GM20431 (cell line): ENCODE data around the gene METTL17.
"Not testable (repeated sequence)": the region's sequence is repeated elsewhere in the genome, so short reads cannot be mapped to it uniquely, and the experiment has no call there.

Experiments used
- in situ Hi-C: fragments of 300-500 bp; cut with MseI, MboI; formaldehyde crosslinking; loops from one replicate; pipeline ENCODE4 v1.15.0; 2020; ENCODE audit warnings: low sequenced_read_pairs; ENCODE audit not compliant: unreplicated experiment

Gene METTL17, protein sequence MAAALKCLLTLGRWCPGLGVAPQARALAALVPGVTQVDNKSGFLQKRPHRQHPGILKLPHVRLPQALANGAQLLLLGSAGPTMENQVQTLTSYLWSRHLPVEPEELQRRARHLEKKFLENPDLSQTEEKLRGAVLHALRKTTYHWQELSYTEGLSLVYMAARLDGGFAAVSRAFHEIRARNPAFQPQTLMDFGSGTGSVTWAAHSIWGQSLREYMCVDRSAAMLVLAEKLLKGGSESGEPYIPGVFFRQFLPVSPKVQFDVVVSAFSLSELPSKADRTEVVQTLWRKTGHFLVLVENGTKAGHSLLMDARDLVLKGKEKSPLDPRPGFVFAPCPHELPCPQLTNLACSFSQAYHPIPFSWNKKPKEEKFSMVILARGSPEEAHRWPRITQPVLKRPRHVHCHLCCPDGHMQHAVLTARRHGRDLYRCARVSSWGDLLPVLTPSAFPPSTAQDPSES

DNA sequence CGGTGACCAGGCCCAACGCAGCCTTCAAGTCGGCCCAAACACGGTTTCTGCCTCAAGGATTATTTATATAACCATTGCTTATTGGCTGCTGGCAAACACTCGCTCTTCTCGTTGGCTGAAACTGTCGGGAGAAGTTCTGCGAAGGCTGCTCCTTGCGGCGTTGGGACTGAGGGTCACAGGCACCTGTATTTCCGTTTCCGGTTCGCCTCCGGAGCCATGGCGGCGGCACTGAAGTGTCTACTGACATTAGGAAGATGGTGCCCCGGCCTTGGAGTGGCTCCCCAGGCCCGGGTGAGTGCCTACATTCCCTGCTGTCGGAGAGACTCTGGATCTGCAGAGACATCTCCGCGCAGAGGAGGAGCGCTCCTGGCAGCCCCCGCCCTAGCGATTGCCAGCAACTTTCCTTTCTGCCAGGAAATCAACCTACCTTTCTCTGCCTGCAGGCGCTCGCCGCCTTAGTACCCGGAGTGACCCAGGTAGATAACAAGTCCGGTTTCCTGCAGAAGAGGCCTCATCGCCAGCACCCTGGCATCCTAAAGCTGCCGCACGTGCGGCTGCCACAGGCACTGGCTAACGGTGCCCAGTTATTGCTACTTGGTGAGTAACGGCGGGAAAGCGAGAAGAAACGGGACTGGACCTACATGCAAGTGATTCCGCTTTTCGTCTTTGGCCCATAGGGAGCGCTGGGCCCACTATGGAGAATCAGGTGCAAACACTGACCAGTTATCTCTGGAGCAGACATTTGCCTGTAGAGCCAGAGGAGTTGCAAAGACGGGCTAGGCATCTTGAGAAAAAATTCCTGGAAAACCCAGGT, at the start of gene METTL17:
Gene METTL17, plus strand, starts transcription at position 194 of the 814 bp plus-strand sequence. Its CDS starts 23 bp downstream, at position 217.
- in situ Hi-C loops = no loop called here

DNA sequence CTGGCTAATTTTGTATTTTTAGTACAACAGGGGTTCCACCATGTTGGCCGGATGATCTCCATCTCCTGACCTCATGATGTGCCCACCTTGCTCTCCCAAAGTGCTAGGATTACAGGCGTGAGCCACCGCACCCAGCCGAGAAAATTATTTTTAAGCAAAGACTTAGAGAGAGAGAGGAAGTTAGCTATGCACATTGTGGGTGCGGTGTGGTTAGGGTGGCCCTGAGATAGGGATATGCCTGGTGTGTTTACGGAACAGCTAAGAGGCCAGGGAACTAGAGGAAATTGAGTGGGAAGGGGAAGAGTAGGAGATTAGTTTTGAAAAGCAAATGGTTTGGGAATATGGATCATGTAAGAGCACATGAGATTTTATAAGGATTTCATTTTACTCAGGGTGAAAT, 44.6 kb upstream of the METTL17 start:
- in situ Hi-C loops = not testable (repeated sequence)

DNA sequence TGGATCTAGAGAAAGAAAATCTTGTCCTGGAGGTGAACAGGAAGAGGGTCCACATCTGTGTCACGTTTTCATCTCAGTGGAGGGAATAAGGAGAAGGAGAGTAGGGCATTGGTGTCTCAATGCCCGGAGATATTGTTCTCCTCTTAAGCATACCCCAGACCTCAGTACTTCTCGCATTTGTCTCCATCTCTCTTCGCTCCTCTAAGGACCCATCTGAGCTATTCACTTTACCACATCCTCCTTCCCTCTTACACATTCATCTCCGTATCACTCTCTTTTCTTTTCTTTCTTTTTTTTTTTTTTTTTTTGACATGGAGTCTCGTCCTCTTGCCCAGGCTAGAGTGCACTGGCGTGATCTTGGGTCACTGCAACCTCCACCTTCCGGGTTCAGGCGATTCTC, 43.1 kb upstream of the METTL17 start:
- in situ Hi-C loops = not testable (repeated sequence)

DNA sequence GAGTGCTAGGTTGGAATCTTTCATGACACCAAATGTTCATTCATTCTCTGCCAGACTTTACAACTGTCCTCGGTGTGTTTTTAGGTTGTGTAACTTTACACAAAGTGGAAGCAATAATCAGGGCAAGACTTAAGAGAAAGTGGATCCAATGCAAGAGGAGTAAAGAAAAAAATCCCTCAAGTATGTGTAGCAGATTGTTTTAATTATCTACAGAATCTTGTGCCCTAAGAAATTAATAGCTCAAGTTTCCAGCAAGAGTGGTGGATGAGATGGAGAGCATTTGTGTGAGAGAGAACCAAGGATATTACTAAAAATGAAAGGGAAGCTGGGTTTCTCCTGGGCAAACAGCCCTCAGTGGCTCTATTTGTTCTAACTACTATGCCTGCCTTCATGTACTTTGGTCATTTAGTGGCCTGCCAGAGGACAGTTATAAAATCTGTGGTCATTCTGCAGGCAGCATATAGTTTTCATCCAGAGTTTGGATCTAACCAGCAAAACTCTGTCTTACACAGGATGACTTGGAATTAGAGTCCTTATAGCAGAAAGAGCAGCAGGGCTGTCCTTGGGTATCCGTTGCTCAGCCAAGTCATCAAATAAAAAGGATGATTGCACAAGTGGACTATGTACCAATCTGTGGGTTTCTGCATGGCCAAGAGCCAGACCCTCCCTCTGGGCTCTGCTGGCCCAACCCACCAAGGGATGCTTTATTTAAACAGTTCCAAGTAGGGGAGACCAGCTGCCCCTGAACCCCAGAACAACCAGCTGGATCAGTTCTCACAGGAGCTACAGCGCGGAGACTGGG, 34.8 kb upstream of the METTL17 start, which contains the start of gene RNASE2:
Gene RNASE2, plus strand, starts transcription at position 752 of the 802 bp plus-strand sequence. CDS start 285 bp downstream, outside the sequence.
- in situ Hi-C loops = not testable (repeated sequence)

DNA sequence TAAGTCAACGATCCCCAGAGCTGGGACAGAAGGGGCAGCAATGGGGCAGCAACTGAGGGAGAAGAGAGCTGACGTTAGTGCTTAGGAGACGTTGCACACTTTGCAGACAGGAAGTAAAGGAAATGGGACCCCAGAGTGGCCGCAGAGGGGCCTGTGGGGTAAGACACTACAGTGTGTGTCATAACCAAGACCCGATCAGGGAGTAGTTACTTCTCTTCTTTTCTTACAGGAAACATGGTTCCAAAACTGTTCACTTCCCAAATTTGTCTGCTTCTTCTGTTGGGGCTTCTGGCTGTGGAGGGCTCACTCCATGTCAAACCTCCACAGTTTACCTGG, 34.3 kb upstream of the METTL17 start:
- in situ Hi-C loops = not testable (repeated sequence)

DNA sequence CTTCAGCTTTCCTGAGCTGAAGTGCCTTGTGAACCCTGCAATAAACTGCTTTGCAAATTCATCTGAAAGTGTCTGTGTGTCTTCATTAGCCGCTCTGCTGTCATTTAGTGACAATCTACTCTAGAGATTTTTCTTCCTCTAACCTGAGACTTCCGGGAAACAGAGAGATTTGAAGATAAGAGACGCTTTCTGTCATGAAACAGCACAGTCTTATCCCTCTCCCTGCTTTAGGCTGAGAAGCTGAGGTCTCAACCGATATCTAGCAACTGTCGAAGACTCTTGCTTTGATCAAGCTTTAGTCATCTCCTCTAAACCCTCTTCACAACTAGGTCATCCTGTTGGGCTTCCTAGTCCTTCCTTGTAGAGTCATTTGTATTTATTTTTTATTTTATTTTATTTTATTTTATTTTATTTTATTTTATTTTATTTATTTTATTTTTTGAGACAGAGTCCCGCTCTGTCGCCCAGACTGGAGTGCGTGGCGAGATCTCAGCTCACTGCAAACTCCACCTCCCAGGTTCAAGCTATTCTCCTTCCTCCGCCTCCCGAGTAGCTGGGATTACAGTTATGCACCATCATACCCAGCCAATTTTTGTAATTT, 33.3 kb upstream of the METTL17 start:
- in situ Hi-C loops = no loop called here

DNA sequence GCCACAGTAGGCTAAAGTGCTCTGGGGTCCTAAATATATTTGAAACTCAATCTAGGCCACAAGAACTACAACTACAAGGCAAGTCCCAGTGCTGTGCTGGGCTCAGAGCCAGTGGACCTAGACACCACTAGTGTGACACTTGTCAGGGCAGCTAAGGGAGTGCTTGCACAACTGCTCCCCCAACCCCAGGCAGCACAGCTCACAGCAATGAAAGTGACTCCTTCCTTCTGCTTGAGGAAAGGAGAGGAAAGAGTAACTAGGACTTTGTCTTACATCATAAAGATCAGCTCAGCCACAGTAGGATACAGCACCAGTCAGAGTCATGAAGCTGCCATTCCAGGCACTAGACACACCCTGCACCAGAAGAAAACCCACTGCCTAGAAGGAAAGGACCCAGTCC, 30.8 kb upstream of the METTL17 start:
- in situ Hi-C loops = not testable (repeated sequence)

DNA sequence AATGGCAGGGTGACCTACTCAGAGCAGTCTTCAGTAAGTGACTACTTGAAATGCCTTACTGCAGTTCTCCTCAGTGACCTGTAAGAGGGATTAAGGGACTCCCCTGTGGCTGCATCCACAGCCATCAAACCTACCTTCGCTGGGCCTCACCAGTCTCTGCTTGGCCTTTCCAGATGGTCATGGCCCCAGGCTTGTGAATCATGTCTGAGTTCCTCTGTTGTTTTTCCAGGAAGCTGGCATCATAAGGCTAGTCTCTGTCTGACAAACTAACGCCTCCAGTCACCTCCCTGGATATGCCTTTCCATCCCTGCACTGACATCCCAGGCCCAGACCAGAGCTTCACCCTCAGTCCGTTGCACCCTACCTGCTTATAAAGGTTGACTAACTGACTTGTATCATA, 20.4 kb upstream of the METTL17 start:
- in situ Hi-C loops = no loop called here

DNA sequence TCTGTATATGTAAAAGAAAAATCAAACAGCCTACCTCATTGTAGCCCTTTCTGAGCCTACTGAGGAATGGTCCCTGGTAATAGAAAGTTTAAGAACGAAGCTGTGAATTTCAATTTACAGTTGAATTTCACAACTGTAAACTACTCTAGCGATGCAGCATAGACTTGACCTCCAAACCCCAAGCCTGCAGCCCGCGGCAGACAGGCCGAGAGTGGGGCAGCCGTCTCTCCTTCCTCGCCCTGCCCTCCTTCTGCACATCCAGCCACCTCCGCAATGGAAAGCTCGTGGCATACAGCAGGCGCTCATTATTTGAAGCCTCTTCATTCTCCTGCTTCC, 19.2 kb upstream of the METTL17 start:
- in situ Hi-C loops = no loop called here

DNA sequence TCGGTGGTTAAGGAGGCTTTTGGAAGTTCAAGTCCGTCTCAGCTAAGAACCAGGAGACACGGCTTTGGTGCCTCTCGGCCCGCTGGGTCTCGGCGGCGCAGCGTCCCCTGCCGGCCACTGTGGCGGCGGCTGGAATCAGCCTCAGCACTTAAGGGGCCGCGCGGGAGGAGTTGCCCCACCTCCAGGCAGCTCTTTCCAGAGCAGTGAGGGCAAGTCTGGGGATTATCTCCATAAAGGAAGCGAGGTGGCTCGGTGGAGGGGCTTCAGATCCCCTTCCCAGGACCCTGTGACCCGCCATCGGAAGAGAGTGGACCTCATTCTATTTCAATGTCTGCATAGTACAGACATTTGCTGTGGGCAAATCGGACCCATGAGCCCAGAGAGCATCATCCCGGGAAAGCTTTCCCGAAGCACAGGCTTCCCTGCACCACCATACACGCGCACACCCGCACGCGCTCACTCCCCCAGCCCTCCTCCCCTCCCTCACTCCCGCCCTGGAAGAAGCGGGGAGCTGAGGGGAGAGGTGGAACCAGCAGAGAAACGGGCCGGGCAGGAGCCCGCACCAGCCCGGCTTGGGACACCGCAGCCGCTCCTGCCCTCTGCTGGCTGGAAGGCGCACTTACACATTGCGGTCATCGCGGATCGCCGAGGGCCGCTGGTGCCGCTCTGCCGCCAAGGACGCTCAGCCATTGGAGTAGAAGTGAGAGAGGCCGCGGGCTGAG, 18.6 kb upstream of the METTL17 start:
- in situ Hi-C loops = no loop called here

DNA sequence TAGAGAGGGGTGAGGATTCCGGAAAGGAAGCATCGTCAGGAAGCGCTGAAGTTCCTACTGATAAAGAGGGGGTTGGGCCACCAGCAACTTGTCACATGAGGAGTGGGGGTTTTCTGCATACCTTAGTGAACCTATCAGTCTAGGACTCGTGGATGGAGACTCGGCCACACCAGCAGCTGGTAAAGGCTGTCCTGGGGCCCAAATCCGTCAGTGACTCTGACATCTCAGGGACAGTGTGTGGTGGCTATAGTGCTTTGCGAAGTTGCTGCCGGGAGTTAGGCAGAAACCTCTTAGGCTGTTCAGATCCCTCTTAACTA, 18.1 kb upstream of the METTL17 start:
- in situ Hi-C loops = no loop called here

DNA sequence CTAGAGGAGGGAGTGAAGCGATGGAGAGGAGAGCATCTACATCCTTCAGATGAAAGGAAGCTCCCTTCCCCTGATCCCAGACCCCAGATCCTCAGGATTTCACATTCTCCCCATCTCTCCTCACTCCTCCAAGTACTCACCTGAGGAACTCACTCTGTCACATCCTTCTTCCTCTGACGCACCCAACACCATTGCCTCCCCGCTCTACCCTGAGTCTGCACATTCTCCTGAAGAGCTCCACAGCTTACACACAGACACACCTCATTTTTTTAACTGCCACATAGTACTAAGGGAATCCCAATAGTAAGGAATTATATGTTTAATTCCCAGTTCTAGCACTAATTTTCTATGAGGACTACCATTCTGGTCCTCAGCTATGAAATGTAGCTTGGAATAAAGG, 16.3 kb upstream of the METTL17 start:
- in situ Hi-C loops = no loop called here

DNA sequence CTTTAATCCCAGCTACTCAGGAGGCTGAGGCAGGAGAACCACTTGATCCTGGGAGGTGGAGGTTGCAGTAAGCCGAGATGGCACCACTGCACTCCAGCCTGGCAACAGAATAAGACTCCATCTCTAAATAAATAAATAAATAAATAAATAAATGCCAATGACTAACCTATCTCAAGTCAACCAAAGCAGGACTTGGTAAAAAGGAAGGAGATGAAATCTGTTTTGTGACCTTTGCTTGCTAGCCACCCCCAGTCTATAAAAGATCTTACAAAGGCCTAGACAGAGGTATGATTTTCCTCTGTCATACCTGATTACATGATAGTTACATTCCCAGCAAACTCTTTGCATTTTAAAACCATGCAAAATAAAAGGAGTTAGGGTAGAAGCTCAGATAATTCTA, 13.5 kb upstream of the METTL17 start:
- in situ Hi-C loops = no loop called here

DNA sequence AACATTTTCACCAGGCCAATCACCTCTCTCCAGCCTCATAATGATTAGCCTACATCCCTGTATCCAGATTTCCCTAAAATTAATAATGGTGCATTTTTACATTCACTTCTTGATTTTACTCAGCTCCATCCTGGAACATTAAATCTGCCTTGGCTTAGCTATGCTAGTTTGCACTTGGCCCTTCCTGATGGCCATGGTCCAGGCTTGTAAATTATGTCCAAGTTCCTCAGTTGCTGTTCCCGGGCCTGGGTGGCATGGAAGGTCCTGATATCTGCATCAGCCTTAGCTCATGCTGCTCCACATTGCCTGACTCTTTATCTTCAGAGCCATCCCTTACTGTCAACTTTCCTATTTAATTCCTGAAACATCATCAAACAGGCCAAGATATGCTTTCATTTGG, 11.1 kb upstream of the METTL17 start:
- in situ Hi-C loops = no loop called here

DNA sequence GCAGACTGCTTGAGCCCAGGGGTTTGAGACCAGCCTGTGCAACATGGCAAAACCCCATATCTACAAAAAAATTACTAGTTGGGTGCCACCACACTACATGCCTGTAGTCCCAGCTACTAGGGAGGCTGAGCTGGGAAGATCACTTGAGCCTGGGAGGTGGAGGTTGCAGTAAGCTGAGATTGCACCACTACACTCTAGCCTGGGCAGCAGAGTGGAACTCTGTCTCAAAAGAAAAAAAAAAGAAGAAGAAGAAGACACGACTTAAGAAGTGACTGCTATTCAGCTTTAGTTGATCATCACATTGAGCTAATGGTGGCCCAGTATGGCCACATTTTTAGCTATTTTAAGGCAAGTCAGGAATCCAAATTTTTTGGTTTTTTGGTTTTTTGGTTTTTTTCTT, 8.9 kb upstream of the METTL17 start:
- in situ Hi-C loops = no loop called here

DNA sequence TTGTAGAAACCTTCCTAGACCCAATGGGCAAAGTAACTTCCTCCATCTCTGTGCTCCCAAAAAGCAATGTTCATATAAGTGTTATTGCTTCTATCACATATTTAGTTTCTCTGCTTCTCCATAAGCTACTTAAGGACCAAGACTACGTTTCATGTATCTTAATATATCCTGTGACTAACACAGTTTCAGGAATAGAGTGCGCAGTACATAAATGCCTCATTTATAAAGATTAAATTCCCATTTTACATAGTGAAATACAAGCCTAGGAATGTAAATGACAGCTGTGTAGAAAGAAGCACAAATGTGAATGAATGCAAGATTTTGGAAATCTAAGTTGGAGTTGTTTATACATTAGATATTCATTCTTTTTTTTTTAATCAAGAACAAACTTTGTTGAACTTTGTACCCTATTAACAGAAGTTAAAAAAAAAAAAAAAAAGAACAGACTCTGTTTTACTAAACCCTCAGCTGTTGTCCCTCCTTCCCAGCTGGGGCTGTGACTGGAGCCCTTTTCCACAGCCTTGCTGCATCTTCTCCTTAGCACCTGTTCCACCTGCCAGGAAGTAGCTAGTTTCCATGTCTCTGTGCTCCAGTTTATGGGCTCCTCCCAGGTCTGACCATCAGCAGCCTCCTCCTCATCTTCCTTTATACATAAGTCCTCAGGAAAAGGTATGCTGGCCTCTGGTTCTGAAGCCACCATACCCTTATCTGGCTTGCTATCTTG, 7.0 kb upstream of the METTL17 start:
- in situ Hi-C loops = no loop called here

DNA sequence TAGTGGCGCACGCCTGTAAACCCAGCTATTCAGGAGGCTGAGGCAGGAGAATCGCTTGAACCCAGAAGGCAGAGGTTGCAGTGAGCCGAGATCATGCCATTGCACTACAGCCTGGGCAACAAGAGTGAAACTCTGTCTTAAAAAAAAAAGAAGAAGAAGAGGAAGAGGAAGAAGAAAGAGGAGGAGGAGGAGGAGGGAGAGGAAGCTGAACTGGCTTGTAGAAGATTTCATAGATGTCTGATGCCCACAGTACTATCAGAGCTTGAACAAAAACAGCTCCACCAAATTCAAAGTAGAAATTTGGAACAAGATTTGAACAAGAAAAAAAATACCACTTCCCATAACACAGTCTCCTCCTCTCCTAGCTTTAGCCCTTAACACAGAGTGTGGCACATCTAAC, 4.1 kb upstream of the METTL17 start:
- in situ Hi-C loops = not testable (repeated sequence)

DNA sequence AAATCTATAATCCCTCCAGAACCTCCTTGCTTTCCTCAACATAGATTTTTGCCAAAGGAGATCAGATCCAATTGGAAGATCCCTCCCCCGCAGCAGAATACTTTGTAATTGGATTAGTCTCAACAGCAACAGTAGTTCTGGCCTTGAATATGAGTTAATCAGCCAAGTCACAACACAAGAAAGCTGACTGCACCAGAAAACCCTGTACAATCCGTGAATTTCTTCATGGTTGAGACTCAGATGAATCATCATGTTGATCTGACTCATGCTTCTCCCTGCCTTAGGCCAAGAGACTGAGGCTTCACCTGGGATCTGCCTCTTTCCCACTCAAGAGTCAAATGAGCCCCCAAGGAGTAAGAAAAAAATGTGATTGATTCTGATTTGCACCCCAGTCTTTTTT, 3.0 kb upstream of the METTL17 start:
- in situ Hi-C loops = no loop called here
